Liver (tissue), 3 donors: ENCODE results near the gene PARD6B.

Experiments used
- HNF4G ChIP-seq: IDR thresholded peaks from 2 replicates; pipeline ENCODE4 v1.6.1; 2016; ENCODE audit warnings: antibody characterized with exemption
- RAD21 ChIP-seq, 2 donors: IDR thresholded peaks; 2 replicates each; pipeline ENCODE4 v1.6.1; 2016; ENCODE audit warnings: antibody characterized with exemption in 2 of 2, mild to moderate bottlenecking in 2 of 2
- TAF1 ChIP-seq: conservative IDR thresholded peaks from 2 replicates; pipeline ENCODE4 v1.6.1; 2016; ENCODE audit warnings: antibody characterized with exemption, mild to moderate bottlenecking
- TF ChIP-seq, protein P1 (sequence below): fragments of 150-350 bp; IDR thresholded peaks from 2 replicates; pipeline ENCODE4 v1.5.1; 2017; ENCODE audit warnings: improper control_type of control experiment, low read depth, low read length; ENCODE audit not compliant: missing input control
- TF ChIP-seq, protein P2 (sequence below): IDR thresholded peaks from 2 replicates; pipeline ENCODE4 v1.6.1; 2016; ENCODE audit warnings: antibody characterized with exemption
- donor health status: healthy.
- donor health status: healthy.

DNA sequence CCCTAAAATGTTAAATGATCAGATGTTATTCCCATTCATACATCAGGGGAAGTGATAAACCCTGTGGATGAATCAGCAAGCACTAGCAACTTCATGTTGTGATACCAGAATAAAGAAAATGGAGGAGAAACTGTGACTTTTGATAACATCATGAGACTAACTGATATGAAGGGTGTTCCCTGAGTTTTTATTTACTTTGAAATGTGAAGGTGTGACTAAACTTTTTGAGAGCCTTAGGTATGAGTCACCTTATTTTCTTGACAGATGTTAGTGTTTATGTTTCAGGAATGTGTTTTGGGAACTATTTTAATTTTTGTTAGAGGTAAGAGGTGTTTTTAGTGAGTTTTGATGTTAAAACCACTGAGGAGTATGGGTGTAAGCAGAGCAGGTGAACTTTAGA lies 4.4 kb downstream of the PARD6B start:
- TF ChIP-seq, protein P1, sequence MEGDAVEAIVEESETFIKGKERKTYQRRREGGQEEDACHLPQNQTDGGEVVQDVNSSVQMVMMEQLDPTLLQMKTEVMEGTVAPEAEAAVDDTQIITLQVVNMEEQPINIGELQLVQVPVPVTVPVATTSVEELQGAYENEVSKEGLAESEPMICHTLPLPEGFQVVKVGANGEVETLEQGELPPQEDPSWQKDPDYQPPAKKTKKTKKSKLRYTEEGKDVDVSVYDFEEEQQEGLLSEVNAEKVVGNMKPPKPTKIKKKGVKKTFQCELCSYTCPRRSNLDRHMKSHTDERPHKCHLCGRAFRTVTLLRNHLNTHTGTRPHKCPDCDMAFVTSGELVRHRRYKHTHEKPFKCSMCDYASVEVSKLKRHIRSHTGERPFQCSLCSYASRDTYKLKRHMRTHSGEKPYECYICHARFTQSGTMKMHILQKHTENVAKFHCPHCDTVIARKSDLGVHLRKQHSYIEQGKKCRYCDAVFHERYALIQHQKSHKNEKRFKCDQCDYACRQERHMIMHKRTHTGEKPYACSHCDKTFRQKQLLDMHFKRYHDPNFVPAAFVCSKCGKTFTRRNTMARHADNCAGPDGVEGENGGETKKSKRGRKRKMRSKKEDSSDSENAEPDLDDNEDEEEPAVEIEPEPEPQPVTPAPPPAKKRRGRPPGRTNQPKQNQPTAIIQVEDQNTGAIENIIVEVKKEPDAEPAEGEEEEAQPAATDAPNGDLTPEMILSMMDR: no peak
- TF ChIP-seq TAF1 (no peak), HNF4G (no peak), RAD21 (IDR thresholded peaks at IDR 0.05) (no peak)
- TF ChIP-seq, protein P2, sequence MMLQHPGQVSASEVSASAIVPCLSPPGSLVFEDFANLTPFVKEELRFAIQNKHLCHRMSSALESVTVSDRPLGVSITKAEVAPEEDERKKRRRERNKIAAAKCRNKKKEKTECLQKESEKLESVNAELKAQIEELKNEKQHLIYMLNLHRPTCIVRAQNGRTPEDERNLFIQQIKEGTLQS: no peak
